ENCODE data around the gene CHAT. TPM values are rescaled to one million over a fixed set of nuclear protein-coding genes. Genes with fewer than 3 reads are reported as not detected.

The CHAT gene
- total RNA-seq, 3 donors from 2014 or later (not counting 1 experiment from before 2014, with no cell fraction given), result not detected

DNA sequence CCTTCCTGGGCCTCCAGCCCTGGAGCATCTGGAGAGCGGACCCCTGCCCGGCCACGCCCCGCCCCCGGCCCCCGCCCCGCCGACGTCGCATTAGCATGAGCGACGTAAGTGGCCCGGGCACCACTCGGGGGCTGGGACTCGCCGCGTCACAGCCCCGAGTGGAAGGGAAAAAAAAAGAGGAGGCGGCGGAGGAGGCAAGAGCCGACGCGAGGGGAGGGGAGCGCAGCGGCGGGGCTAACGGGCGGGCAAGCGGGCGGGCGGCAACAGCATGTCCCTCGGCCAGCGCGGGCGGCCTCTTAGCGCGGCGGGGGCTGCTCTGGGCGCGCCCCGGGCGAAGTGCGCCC lies 3.8 kb upstream of the CHAT start, which contains the start of gene SLC18A3:
TSS of gene SLC18A3 (plus strand) at position 197 of the 344 bp plus-strand sequence. CDS start 431 bp downstream, outside the sequence.
- DNase-seq (no peak), ATAC-seq (no peak)
- H3K27ac Mint-ChIP-seq, result no peak within 1 kb of the TSS
- 2% methylated on average over 43 of the region's 43 CpGs for WGBS (ENCODE audit: insufficient coverage)
- TF ChIP-seq, protein P1, sequence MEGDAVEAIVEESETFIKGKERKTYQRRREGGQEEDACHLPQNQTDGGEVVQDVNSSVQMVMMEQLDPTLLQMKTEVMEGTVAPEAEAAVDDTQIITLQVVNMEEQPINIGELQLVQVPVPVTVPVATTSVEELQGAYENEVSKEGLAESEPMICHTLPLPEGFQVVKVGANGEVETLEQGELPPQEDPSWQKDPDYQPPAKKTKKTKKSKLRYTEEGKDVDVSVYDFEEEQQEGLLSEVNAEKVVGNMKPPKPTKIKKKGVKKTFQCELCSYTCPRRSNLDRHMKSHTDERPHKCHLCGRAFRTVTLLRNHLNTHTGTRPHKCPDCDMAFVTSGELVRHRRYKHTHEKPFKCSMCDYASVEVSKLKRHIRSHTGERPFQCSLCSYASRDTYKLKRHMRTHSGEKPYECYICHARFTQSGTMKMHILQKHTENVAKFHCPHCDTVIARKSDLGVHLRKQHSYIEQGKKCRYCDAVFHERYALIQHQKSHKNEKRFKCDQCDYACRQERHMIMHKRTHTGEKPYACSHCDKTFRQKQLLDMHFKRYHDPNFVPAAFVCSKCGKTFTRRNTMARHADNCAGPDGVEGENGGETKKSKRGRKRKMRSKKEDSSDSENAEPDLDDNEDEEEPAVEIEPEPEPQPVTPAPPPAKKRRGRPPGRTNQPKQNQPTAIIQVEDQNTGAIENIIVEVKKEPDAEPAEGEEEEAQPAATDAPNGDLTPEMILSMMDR (IDR thresholded peaks at IDR 0.05), result no peak
- no peak within 1 kb of the TSS for H3K4me3 ChIP-seq (ENCODE audit: low read length)
- H3K27me3 ChIP-seq (ENCODE audit: control insufficient read depth, insufficient read depth, low read length), result peaks cover 36% of the 10 kb centered on the region
- H3K36me3 ChIP-seq (ENCODE audit: control insufficient read depth, insufficient read depth, low read length), result no peaks in the 10 kb centered on the region
- intact Hi-C loops (cut with micrococcal nuclease), result no loop called here
- H3K27me3 Mint-ChIP-seq (ENCODE audit: low read depth in 2 of 2), result peaks cover 52 to 68% of the 10 kb centered on the region in 2 donors
- no peaks in the 10 kb centered on the region for H3K36me3 Mint-ChIP-seq
- peaks cover 10% of the 10 kb centered on the region for H3K4me1 ChIP-seq (ENCODE audit: control insufficient read depth, insufficient read depth, low read length)
- H3K9me3 Mint-ChIP-seq, result no peaks in the 10 kb centered on the region
- H3K4me3 Mint-ChIP-seq, result no peak within 1 kb of the TSS
- H3K27ac ChIP-seq (ENCODE audit: low read length), result no peak within 1 kb of the TSS
- H3K9me3 ChIP-seq (ENCODE audit: control insufficient read depth, insufficient read depth, low read length), result no peaks in the 10 kb centered on the region
- peaks cover 15 to 24% of the 10 kb centered on the region in 2 donors for H3K4me1 Mint-ChIP-seq

DNA sequence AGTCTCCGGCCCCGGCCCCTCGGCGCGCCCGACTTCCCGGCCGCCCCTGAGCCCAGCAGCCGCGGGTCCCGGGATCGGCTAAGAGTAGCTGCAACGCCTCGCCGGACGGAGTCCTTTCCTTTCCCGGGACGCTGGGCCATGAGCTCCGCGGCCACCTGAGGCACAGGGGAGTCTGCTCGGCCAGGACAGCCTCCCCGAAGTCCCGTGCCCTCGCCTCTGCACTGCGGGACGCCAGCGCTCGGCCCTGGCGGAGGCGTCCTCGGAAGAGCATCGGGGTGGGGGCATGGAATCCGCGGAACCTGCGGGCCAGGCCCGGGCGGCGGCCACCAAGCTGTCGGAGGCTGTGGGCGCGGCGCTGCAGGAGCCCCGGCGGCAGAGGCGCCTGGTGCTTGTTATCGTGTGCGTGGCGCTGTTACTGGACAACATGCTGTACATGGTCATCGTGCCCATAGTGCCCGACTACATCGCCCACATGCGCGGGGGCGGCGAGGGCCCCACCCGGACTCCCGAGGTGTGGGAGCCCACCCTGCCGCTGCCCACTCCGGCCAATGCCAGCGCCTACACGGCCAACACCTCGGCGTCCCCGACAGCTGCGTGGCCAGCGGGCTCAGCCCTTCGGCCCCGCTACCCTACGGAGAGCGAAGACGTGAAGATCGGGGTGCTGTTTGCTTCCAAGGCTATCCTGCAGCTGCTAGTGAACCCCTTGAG lies 3.2 kb upstream of the CHAT start:
- intact Hi-C loops (cut with micrococcal nuclease), result no loop called here

DNA sequence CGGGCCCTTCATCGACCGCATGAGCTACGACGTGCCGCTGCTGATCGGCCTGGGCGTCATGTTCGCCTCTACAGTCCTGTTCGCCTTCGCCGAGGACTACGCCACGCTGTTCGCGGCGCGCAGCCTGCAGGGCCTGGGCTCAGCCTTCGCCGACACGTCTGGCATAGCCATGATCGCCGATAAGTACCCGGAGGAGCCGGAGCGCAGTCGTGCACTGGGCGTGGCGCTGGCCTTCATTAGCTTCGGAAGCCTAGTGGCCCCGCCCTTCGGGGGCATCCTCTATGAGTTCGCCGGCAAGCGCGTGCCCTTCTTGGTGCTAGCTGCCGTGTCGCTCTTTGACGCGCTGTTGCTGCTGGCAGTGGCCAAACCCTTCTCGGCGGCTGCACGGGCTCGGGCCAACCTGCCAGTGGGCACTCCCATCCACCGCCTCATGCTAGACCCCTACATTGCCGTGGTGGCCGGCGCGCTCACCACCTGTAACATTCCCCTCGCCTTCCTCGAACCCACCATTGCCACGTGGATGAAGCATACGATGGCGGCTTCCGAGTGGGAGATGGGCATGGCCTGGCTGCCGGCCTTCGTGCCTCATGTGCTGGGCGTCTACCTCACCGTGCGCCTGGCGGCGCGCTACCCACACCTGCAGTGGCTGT lies 2.5 kb upstream of the CHAT start:
- no peak overlapping the region for H3K27ac Mint-ChIP-seq
- intact Hi-C loops (cut with micrococcal nuclease), result no loop called here
- H3K4me3 Mint-ChIP-seq, result no peak overlapping the region
- DNase-seq (no peak), ATAC-seq (no peak)
- H3K9me3 Mint-ChIP-seq, result no peaks in the 10 kb centered on the region
- WGBS (ENCODE audit: insufficient coverage), result 15% methylated on average over 63 of the region's 63 CpGs
- Histone ChIP-seq H3K27ac (ENCODE audit: low read length) (no peak overlapping the region), H3K9me3 (ENCODE audit: control insufficient read depth, insufficient read depth, low read length) (no peaks in the 10 kb centered on the region), H3K4me3 (ENCODE audit: low read length) (no peak overlapping the region), H3K36me3 (ENCODE audit: control insufficient read depth, insufficient read depth, low read length) (no peaks in the 10 kb centered on the region), H3K27me3 (ENCODE audit: control insufficient read depth, insufficient read depth, low read length) (peaks cover 46% of the 10 kb centered on the region), H3K4me1 (ENCODE audit: control insufficient read depth, insufficient read depth, low read length) (peaks cover 10% of the 10 kb centered on the region)
- TF ChIP-seq, protein P1 (IDR thresholded peaks at IDR 0.05), result no peak
- peaks cover 59 to 67% of the 10 kb centered on the region in 2 donors for H3K27me3 Mint-ChIP-seq (ENCODE audit: low read depth in 2 of 2)
- H3K4me1 Mint-ChIP-seq, result peaks cover 15 to 24% of the 10 kb centered on the region in 2 donors
- no peaks in the 10 kb centered on the region for H3K36me3 Mint-ChIP-seq

More for the DNA sequence above, 3.2 kb upstream of the CHAT start:
- H3K36me3 Mint-ChIP-seq, result no peaks in the 10 kb centered on the region
- H3K4me3 ChIP-seq (ENCODE audit: low read length), result no peak overlapping the region
- H3K4me1 ChIP-seq (ENCODE audit: control insufficient read depth, insufficient read depth, low read length), result peaks cover 10% of the 10 kb centered on the region
- peaks cover 55 to 64% of the 10 kb centered on the region in 2 donors for H3K27me3 Mint-ChIP-seq (ENCODE audit: low read depth in 2 of 2)
- H3K36me3 ChIP-seq (ENCODE audit: control insufficient read depth, insufficient read depth, low read length), result no peaks in the 10 kb centered on the region
- TF ChIP-seq, protein P1 (IDR thresholded peaks at IDR 0.05), result no peak
- DNase-seq (no peak), ATAC-seq (no peak)
- H3K4me1 Mint-ChIP-seq, result peaks cover 15 to 24% of the 10 kb centered on the region in 2 donors
- H3K9me3 ChIP-seq (ENCODE audit: control insufficient read depth, insufficient read depth, low read length), result no peaks in the 10 kb centered on the region
- no peaks in the 10 kb centered on the region for H3K9me3 Mint-ChIP-seq
- no peak overlapping the region for H3K27ac ChIP-seq (ENCODE audit: low read length)
- H3K27ac Mint-ChIP-seq, result no peak overlapping the region
- WGBS (ENCODE audit: insufficient coverage), result 8% methylated on average over 72 of the region's 72 CpGs
- peaks cover 40% of the 10 kb centered on the region for H3K27me3 ChIP-seq (ENCODE audit: control insufficient read depth, insufficient read depth, low read length)
- no peak overlapping the region for H3K4me3 Mint-ChIP-seq
